HEK293 (cell line): ENCODE results near the gene TRAPPC11.

Experiments used
- ATF2 ChIP-seq: fragments of 450-650 bp; formaldehyde crosslinking; IDR thresholded peaks from 2 replicates; pipeline ENCODE4 v1.5.1; 2016; ENCODE audit warnings: missing biosample characterization, missing genetic modification characterization, low read depth
- YY1 ChIP-seq: fragments of 450-650 bp; formaldehyde crosslinking; IDR thresholded peaks from 2 replicates; pipeline ENCODE4 v1.5.1; 2018; ENCODE audit warnings: missing biosample characterization, missing genetic modification characterization
- ZBTB1 ChIP-seq: fragments of 450-650 bp; formaldehyde crosslinking; IDR thresholded peaks from 2 replicates; pipeline ENCODE4 v1.5.1; 2016; ENCODE audit warnings: missing biosample characterization, missing genetic modification characterization
- ZBTB26 ChIP-seq: fragments of 450-650 bp; formaldehyde crosslinking; optimal IDR thresholded peaks from 2 replicates; pipeline ENCODE3; 2016; ENCODE audit warnings: missing biosample characterization, mild to moderate bottlenecking, missing genetic modification characterization
- ZFP37 ChIP-seq: fragments of 450-650 bp; formaldehyde crosslinking; IDR thresholded peaks from 2 replicates; pipeline ENCODE4 v1.5.1; 2016; ENCODE audit warnings: missing biosample characterization, missing genetic modification characterization
- ZNF23 ChIP-seq: fragments of 450-650 bp; formaldehyde crosslinking; IDR thresholded peaks from 2 replicates; pipeline ENCODE4 v1.5.1; 2016; ENCODE audit warnings: missing biosample characterization, missing genetic modification characterization, borderline replicate concordance
- ZNF416 ChIP-seq: fragments of 450-650 bp; formaldehyde crosslinking; IDR thresholded peaks from 2 replicates; pipeline ENCODE4 v1.5.1; 2016; ENCODE audit warnings: missing biosample characterization, missing genetic modification characterization
- ZNF558 ChIP-seq: fragments of 450-650 bp; formaldehyde crosslinking; IDR thresholded peaks from 2 replicates; pipeline ENCODE4 v1.5.1; 2016; ENCODE audit warnings: missing biosample characterization, missing genetic modification characterization
- ZNF747 ChIP-seq: fragments of 450-650 bp; formaldehyde crosslinking; IDR thresholded peaks from 2 replicates; pipeline ENCODE4 v1.5.1; 2016; ENCODE audit warnings: missing biosample characterization, missing genetic modification characterization
- TF ChIP-seq, protein P1 (sequence below): fragments of 450-650 bp; formaldehyde crosslinking; IDR thresholded peaks from 2 replicates; pipeline ENCODE4 v1.5.1; 2016; ENCODE audit warnings: missing biosample characterization, missing genetic modification characterization, low read depth

GRCh38 chr4:183729069-183729406, 69.9 kb downstream of the TRAPPC11 start:
- TF ChIP-seq, protein P1, sequence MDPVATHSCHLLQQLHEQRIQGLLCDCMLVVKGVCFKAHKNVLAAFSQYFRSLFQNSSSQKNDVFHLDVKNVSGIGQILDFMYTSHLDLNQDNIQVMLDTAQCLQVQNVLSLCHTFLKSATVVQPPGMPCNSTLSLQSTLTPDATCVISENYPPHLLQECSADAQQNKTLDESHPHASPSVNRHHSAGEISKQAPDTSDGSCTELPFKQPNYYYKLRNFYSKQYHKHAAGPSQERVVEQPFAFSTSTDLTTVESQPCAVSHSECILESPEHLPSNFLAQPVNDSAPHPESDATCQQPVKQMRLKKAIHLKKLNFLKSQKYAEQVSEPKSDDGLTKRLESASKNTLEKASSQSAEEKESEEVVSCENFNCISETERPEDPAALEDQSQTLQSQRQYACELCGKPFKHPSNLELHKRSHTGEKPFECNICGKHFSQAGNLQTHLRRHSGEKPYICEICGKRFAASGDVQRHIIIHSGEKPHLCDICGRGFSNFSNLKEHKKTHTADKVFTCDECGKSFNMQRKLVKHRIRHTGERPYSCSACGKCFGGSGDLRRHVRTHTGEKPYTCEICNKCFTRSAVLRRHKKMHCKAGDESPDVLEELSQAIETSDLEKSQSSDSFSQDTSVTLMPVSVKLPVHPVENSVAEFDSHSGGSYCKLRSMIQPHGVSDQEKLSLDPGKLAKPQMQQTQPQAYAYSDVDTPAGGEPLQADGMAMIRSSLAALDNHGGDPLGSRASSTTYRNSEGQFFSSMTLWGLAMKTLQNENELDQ (tag by site-specific recombination): no peak
- no peak for TF ChIP-seq ZNF23 (tag by site-specific recombination)
- no peak for TF ChIP-seq ATF2 (tag by site-specific recombination)
- TF ChIP-seq ZNF558 (tag by site-specific recombination): no peak
- TF ChIP-seq ZNF416: no peak
- TF ChIP-seq ZBTB1 (tag by site-specific recombination): no peak
- TF ChIP-seq ZFP37 (tag by site-specific recombination): no peak
- TF ChIP-seq ZNF747 (tag by site-specific recombination): no peak
- TF ChIP-seq ZBTB26 (tag by site-specific recombination): no peak
- no peak for TF ChIP-seq YY1 (tag by site-specific recombination)
